GM21423 (cell line): Measurements from ENCODE around the gene UBTF.

Source experiments
- ATAC-seq: cut with Tn5 transposase; IDR thresholded peaks from one replicate; pipeline ENCODE4 v1.9.1; 2021; ENCODE audit warnings: mild to moderate bottlenecking, moderate library complexity; ENCODE audit not compliant: unreplicated experiment

The UBTF gene

DNA sequence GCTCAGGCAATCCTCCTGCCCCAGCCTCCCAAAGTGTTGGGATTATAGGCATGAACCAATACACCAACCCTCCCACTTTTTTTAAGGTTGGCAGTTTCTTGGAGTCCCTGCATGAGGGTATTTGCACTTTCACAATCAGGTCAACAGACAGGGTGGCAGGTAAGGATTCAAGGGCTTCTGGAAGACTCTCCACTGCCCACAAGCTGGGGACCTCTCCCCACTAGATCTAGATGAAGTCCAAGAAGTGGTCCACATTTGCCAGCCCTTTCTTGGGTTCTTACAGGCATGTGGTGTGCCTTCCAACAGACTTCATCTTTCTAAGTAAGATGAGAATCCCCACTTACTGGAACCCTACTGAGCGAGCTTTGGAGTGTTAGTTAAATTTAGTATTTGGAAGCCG lies 45.0 kb downstream of the UBTF start:
- no peak for ATAC-seq

GRCh38 chr17:44171931-44172455 lies 47.5 kb downstream of the UBTF start:
- no peak for ATAC-seq

- no peak for ATAC-seq
Observed at GRCh38 chr17:44170499-44171201, 48.8 kb downstream of the UBTF start, which contains the start of gene ASB16. ASB16 (plus strand) TSS chr17:44170704; CDS start chr17:44170790, 86 bp downstream.

- no peak for ATAC-seq
Observed at GRCh38 chr17:44170135-44170498, 49.4 kb downstream of the UBTF start.

GRCh38 chr17:44167181-44167861 lies 52.2 kb downstream of the UBTF start:
- no peak for ATAC-seq

GRCh38 chr17:44164476-44164875 lies 55.0 kb downstream of the UBTF start:
- no peak for ATAC-seq

DNA sequence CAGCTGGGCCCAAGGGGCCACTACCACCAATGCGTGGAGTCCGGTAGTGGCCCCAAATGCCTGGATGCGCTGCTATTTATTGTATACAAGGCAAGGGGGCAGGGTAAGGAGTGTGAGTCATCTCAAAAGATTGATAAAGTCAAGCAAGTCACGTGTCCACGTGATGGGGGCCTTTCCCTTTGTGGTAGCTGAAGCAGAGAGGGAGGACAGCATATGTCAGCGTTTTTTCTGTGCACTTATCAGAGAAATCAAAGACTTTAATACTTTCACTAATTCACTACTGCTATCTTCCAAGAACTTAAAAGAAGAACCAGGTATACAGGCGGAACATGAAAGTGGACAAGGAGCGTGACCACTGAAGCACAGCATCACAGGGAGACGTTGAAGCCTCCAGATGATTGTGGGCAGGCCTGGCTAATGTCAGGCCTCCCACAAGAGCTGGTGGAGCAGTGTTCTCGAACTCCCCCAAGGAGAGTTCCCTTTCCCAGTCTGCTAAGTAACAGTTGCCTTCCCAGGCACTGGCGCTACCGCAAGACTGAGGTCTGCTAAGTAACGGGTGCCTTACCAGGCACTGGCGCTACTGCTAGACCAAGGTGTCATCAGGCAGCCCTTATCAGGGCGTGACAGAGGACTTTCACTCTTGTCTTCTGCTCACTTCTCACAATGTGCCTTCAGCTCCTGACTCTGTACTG lies 59.8 kb downstream of the UBTF start:
- ATAC-seq = no peak

- no peak for ATAC-seq
Observed at GRCh38 chr17:44155488-44155887, 64.0 kb downstream of the UBTF start.
